Body of pancreas (tissue), 4 donors: ENCODE data around the gene TMEM222. TPM values are rescaled to one million over a fixed set of nuclear protein-coding genes. Genes with fewer than 3 reads are reported as not detected.
A peak's percentile ranks its signal among the peaks of the same experiment; 100 is the strongest.

Experiments
- ATAC-seq: fragments of 150-250 bp; one replicate; pipeline ENCODE4 v1.9.1; 2016
- DNase-seq, 4 donors: peaks; one replicate each; pipeline ENCODE4 v3.0.0-alpha.2; 2019
- H3K27ac ChIP-seq, 4 donors: fragments of 200-600 bp; sonication (generic); 1 replicate in 3 of 4; 2 replicates in 1 of 4; pipeline versions ENCODE4 v1.5.1 to v1.6.1; 2016 to 2019; ENCODE audit warnings: mild to moderate bottlenecking in 1 of 4, mixed read lengths in 1 of 4, moderate library complexity in 1 of 4
- H3K27me3 ChIP-seq, 2 donors: fragments of 200-600 bp; sonication (generic); one replicate each; pipeline ENCODE4 v1.6.0; 2016; ENCODE audit warnings: mild to moderate bottlenecking in 1 of 2
- H3K36me3 ChIP-seq, 2 donors: fragments of 200-600 bp; sonication (generic); replicated peaks in 1 of 2; 2 replicates each; pipeline ENCODE4 v1.5.1; 2016; ENCODE audit warnings: low read depth in 2 of 2; ENCODE audit not compliant: insufficient read depth in 1 of 2
- H3K4me1 ChIP-seq: fragments of 200-600 bp; sonication (generic); one replicate; pipeline ENCODE4 v1.6.0; 2016
- H3K4me3 ChIP-seq, 2 donors: fragments of 200-600 bp; sonication (generic); 1 replicate in 1 of 2; 2 replicates in 1 of 2; pipeline ENCODE4 v1.5.1; 2016 to 2019
- H3K9me3 ChIP-seq, 3 donors: fragments of 200-600 bp; sonication (generic); 1 replicate in 2 of 3; 2 replicates in 1 of 3; pipeline ENCODE4 v1.5.1; 2016
- CTCF ChIP-seq, 7 experiments: fragments of 450-650 bp in 4 of 7; fragments of 200-600 bp in 3 of 7; sonication (generic) in 3 of 7; IDR thresholded peaks; one replicate each; pipeline ENCODE4 v1.5.1; 2016 to 2019; ENCODE audit warnings: antibody characterized with exemption in 7 of 7
- POLR2A ChIP-seq, 3 donors: fragments of 450-650 bp; IDR thresholded peaks; one replicate each; pipeline ENCODE4 v1.6.1; 2016; ENCODE audit warnings: antibody characterized with exemption in 3 of 3, mild to moderate bottlenecking in 2 of 3
- WGBS, 2 donors: methylation state at CpG; one replicate each; pipeline ENCODE4 v1.1.5; 2017; 5-methylcytosine and 5-hydroxymethylcytosine counted together
- intact Hi-C: fragments of 100-400 bp; cut with DNase I; formaldehyde crosslinking; loops from one replicate; pipeline ENCODE4 v1.15.1; 2023
- total RNA-seq, 2 donors: library from RNA; depleted of rRNA; stranded (reverse); fragments of >200 nt; gene quantifications; one replicate each; pipeline ENCODE4 v1.1.0, GENCODE V29; 2016

TMEM222 gene
- total RNA-seq, 2 donors from 2014 or later: 8.6 to 20.0 TPM

- no peaks in the 10 kb centered on the region for H3K27me3 ChIP-seq
- peak overlapping the region; percentile 66 to 88 (median 79) for H3K27ac ChIP-seq
- 6 to 12% methylated on average over 7 to 10 of the region's 10 CpGs for WGBS, 2 donors
- no peaks in the 10 kb centered on the region for H3K9me3 ChIP-seq
- ATAC-seq: no peak
- TF ChIP-seq CTCF (IDR thresholded peaks at IDR 0.05) (no peak), POLR2A (IDR thresholded peaks at IDR 0.05) (peak in 1 of 3 donors; percentile 17)
- peaks cover 0 to 3% of the 10 kb centered on the region in 2 donors for H3K36me3 ChIP-seq
- peak overlapping the region; percentile 69 to 88 for H3K4me3 ChIP-seq
- DNase-seq: no peak
- peaks cover 23% of the 10 kb centered on the region for H3K4me1 ChIP-seq
- intact Hi-C loops: no loop called here
These were observed 742 bp downstream of the TMEM222 start for GRCh38 chr1:27322569-27323240.

GRCh38 chr1:27325286-27325685 lies 3.3 kb downstream of the TMEM222 start:
- H3K4me1 ChIP-seq: peaks cover 23% of the 10 kb centered on the region
- intact Hi-C loops: no loop called here
- TF ChIP-seq POLR2A (IDR thresholded peaks at IDR 0.05) (no peak), CTCF (IDR thresholded peaks at IDR 0.05) (no peak)
- 82 to 88% methylated on average over 8 to 15 of the region's 15 CpGs for whole genome bisulfite sequencing, 2 donors
- H3K36me3 ChIP-seq: peaks cover 0 to 3% of the 10 kb centered on the region in 2 donors
- DNase-seq: no peak
- no peak for ATAC-seq
- no peak overlapping the region for H3K27ac ChIP-seq
- no peak overlapping the region for H3K4me3 ChIP-seq
- H3K27me3 ChIP-seq: no peaks in the 10 kb centered on the region
- H3K9me3 ChIP-seq: no peaks in the 10 kb centered on the region

GRCh38 chr1:27327964-27328363 lies 6.0 kb downstream of the TMEM222 start:
- ATAC-seq (no peak), DNase-seq (no peak)
- no peak for TF ChIP-seq CTCF (IDR thresholded peaks at IDR 0.05)
- no peak for TF ChIP-seq POLR2A (IDR thresholded peaks at IDR 0.05)
- Histone ChIP-seq H3K36me3 (peaks cover 0 to 8% of the 10 kb centered on the region in 2 donors), H3K9me3 (no peaks in the 10 kb centered on the region), H3K27me3 (no peaks in the 10 kb centered on the region), H3K4me1 (peaks cover 14% of the 10 kb centered on the region), H3K4me3 (no peak overlapping the region), H3K27ac (no peak overlapping the region)
- intact Hi-C loops: no loop called here
- WGBS, 2 donors: 81 to 82% methylated on average over 5 of the region's 5 CpGs

GRCh38 chr1:27330786-27331185 lies 8.8 kb downstream of the TMEM222 start:
- no peak overlapping the region for H3K4me3 ChIP-seq
- 81 to 83% methylated on average over 6 to 8 of the region's 8 CpGs for WGBS, 2 donors
- H3K27ac ChIP-seq: no peak overlapping the region
- TF ChIP-seq CTCF (IDR thresholded peaks at IDR 0.05) (no peak), POLR2A (IDR thresholded peaks at IDR 0.05) (no peak)
- no peaks in the 10 kb centered on the region for H3K9me3 ChIP-seq
- peaks cover 5% of the 10 kb centered on the region for H3K4me1 ChIP-seq
- peaks cover 0 to 21% of the 10 kb centered on the region in 2 donors for H3K36me3 ChIP-seq
- intact Hi-C loops: no loop called here
- no peak for ATAC-seq
- DNase-seq: no peak
- H3K27me3 ChIP-seq: no peaks in the 10 kb centered on the region

- Histone ChIP-seq H3K4me1 (no peaks in the 10 kb centered on the region), H3K9me3 (no peaks in the 10 kb centered on the region), H3K4me3 (no peak overlapping the region), H3K27ac (no peak overlapping the region), H3K27me3 (no peaks in the 10 kb centered on the region), H3K36me3 (peaks cover 0 to 21% of the 10 kb centered on the region in 2 donors)
- intact Hi-C loops: no loop called here
- DNase-seq (no peak), ATAC-seq (no peak)
- WGBS, 2 donors: 80 to 91% methylated on average over 2 to 3 of the region's 3 CpGs
- TF ChIP-seq CTCF (IDR thresholded peaks at IDR 0.05) (no peak), POLR2A (IDR thresholded peaks at IDR 0.05) (no peak)
These were observed 9.5 kb downstream of the TMEM222 start for GRCh38 chr1:27331426-27331825.
